ENCODE data around the gene OR52N1.

The OR52N1 gene

DNA sequence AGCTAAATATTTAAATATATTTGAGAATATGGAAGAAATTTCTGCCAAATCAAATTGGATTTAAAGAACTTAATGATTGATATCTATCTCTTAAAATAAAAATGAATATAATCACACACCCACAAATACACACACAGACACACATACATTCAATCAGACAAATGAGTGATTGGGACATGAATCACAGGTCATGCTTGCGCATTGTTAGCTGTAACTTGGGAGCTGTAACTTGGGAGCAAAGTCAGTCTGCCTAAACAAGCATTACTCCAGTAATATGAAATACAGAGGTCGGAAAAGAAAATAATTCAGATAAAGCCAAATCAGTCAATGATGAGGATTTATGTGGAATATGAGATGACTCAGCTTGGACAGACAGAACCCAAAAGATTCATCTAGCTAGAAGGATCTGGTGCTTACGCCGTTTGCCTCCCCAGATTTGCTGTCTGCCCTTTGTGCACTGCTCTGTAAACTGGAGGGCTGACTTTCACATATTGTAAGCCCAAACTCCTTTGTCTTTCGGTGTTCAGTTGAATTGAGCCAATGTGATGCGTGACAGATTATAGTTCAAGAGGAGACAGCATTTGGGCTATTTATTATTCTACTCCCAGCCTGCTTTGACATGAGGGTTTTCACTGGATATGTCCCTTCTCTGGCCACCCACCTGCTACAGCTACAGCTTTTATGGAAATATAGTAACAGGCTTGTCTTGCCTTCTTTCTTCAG is 53.2 kb downstream of the OR52N1 start (continued):
- TF ChIP-seq, protein P1, sequence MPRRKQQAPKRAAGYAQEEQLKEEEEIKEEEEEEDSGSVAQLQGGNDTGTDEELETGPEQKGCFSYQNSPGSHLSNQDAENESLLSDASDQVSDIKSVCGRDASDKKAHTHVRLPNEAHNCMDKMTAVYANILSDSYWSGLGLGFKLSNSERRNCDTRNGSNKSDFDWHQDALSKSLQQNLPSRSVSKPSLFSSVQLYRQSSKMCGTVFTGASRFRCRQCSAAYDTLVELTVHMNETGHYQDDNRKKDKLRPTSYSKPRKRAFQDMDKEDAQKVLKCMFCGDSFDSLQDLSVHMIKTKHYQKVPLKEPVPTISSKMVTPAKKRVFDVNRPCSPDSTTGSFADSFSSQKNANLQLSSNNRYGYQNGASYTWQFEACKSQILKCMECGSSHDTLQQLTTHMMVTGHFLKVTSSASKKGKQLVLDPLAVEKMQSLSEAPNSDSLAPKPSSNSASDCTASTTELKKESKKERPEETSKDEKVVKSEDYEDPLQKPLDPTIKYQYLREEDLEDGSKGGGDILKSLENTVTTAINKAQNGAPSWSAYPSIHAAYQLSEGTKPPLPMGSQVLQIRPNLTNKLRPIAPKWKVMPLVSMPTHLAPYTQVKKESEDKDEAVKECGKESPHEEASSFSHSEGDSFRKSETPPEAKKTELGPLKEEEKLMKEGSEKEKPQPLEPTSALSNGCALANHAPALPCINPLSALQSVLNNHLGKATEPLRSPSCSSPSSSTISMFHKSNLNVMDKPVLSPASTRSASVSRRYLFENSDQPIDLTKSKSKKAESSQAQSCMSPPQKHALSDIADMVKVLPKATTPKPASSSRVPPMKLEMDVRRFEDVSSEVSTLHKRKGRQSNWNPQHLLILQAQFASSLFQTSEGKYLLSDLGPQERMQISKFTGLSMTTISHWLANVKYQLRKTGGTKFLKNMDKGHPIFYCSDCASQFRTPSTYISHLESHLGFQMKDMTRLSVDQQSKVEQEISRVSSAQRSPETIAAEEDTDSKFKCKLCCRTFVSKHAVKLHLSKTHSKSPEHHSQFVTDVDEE (CRISPR knock-in tag; IDR thresholded peaks at IDR 0.05), result no peak

- ATAC-seq, result no peak
- no peak for TF ChIP-seq ARNTL (CRISPR knock-in tag; IDR thresholded peaks at IDR 0.05; ENCODE audit: borderline replicate concordance, low read depth)
- no peak for TF ChIP-seq ESRRG (CRISPR knock-in tag; IDR thresholded peaks at IDR 0.05)
- TF ChIP-seq ZC3H10 (CRISPR knock-in tag; IDR thresholded peaks at IDR 0.05), result no peak
- TF ChIP-seq, protein P1 (CRISPR knock-in tag; IDR thresholded peaks at IDR 0.05), result no peak
- TF ChIP-seq ISL1 (CRISPR knock-in tag; IDR thresholded peaks at IDR 0.05), result no peak
- TF ChIP-seq, protein P2, sequence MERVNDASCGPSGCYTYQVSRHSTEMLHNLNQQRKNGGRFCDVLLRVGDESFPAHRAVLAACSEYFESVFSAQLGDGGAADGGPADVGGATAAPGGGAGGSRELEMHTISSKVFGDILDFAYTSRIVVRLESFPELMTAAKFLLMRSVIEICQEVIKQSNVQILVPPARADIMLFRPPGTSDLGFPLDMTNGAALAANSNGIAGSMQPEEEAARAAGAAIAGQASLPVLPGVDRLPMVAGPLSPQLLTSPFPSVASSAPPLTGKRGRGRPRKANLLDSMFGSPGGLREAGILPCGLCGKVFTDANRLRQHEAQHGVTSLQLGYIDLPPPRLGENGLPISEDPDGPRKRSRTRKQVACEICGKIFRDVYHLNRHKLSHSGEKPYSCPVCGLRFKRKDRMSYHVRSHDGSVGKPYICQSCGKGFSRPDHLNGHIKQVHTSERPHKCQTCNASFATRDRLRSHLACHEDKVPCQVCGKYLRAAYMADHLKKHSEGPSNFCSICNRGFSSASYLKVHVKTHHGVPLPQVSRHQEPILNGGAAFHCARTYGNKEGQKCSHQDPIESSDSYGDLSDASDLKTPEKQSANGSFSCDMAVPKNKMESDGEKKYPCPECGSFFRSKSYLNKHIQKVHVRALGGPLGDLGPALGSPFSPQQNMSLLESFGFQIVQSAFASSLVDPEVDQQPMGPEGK (CRISPR knock-in tag; IDR thresholded peaks at IDR 0.05; ENCODE audit: borderline replicate concordance), result no peak
- no peak for TF ChIP-seq TOX (CRISPR knock-in tag; IDR thresholded peaks at IDR 0.05; ENCODE audit: borderline replicate concordance)
Measured at GRCh38 chr11:5737091-5737490, 54.0 kb downstream of the OR52N1 start.
